ENCODE data around the gene THRSP. TPM values are rescaled to one million over a fixed set of nuclear protein-coding genes. Genes with fewer than 3 reads are reported as not detected.
"Not testable (repeated sequence)": the region's sequence is repeated elsewhere in the genome, so short reads cannot be mapped to it uniquely, and the experiment has no call there.

The THRSP gene
- total RNA-seq, 1 experiment from 2014 or later: 0.25 TPM

DNA sequence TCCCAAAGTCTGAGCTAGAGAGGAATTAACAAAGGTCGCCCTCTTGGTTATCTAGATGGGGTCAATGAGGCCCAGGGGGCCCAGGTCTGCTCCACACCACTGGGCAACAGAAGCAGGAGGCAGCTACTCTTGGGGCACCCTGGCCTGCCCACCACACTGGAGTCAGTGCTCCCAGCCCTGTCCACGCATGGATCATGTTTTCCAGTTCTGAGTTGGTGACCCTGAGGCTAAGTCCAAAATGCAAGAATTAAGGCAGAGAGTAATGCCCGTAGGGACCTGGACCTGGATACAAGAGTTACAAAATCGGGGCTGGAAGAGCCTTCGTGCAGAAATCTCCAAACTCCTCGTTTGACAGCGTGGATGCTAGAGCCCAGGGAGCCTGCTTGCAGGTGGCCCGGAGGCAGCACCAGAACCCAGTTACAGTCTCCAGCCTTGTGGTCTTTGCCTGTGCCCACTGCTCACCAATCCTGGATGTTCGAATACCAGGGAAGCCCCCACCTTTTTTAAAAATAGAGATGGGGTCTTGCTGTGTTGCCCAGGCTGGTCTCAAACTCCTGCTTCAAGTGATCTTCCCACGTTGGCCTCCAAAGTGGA, 6.1 kb upstream of the THRSP start:
- intact Hi-C loops (cut with micrococcal nuclease; ENCODE audit: unreplicated experiment): no loop called here
- ChIA-PET CTCF (interaction anchor here (0.6 kb wide), 1 partner anchor 20 kb away, joined by 4 read pairs; no protein-coding TSS in a partner anchor), POLR2A (interaction anchor here (0.9 kb wide), 1 partner anchor 222 kb away, joined by 5 read pairs; no protein-coding TSS in a partner anchor)
- no TSS peak for BruUV-seq (replicated peaks)
- Mint-ChIP-seq H3K27ac (ENCODE audit: unreplicated experiment) (no peak overlapping the region), H3K4me1 (ENCODE audit: low read depth, unreplicated experiment) (peaks cover 15% of the 10 kb centered on the region), H3K36me3 (ENCODE audit: insufficient read depth, unreplicated experiment) (peaks cover 15% of the 10 kb centered on the region), H3K27me3 (ENCODE audit: insufficient read depth, unreplicated experiment) (no peaks in the 10 kb centered on the region), H3K4me3 (ENCODE audit: unreplicated experiment) (no peak overlapping the region), H3K9me3 (ENCODE audit: unreplicated experiment) (no peaks in the 10 kb centered on the region)
- TF ChIP-seq CTCF (IDR thresholded peaks at IDR 0.05; ENCODE audit: insufficient read depth in 1 of 2, low read depth in 1 of 2, low read length in 1 of 2, severe bottlenecking in 1 of 2, unreplicated experiment in 1 of 2): no peak
- Histone ChIP-seq H3K4me3 (ENCODE audit: low read depth, low read length) (no peak overlapping the region), H3K36me3 (ENCODE audit: control insufficient read depth, insufficient read depth, low read length) (no peaks in the 10 kb centered on the region), H3K9me3 (no peaks in the 10 kb centered on the region), H3K4me1 (peaks cover 23% of the 10 kb centered on the region), H3K27me3 (replicated peaks; ENCODE audit: control insufficient read depth, insufficient read depth, low read length) (no peaks in the 10 kb centered on the region)
- no peak for DNase-seq

GRCh38 chr11:78059749-78060328, 3.8 kb upstream of the THRSP start:
- H3K27me3 Mint-ChIP-seq (ENCODE audit: insufficient read depth, unreplicated experiment); POLR2A ChIA-PET; H3K9me3 ChIP-seq; H3K36me3 ChIP-seq (ENCODE audit: control insufficient read depth, insufficient read depth, low read length); H3K27me3 ChIP-seq (replicated peaks; ENCODE audit: control insufficient read depth, insufficient read depth, low read length); BruUV-seq (replicated peaks); intact Hi-C loops (cut with micrococcal nuclease; ENCODE audit: unreplicated experiment); DNase-seq; H3K27ac Mint-ChIP-seq (ENCODE audit: unreplicated experiment); H3K4me3 ChIP-seq (ENCODE audit: low read depth, low read length); H3K4me3 Mint-ChIP-seq (ENCODE audit: unreplicated experiment); H3K36me3 Mint-ChIP-seq (ENCODE audit: insufficient read depth, unreplicated experiment); H3K9me3 Mint-ChIP-seq (ENCODE audit: unreplicated experiment): not testable (repeated sequence)
- H3K4me1 ChIP-seq: peaks cover 31% of the 10 kb centered on the region
- CTCF ChIA-PET: interaction anchor here (0.7 kb wide), 1 partner anchor 326 kb away, joined by 3 read pairs; no protein-coding TSS in a partner anchor
- peaks cover 15% of the 10 kb centered on the region for H3K4me1 Mint-ChIP-seq (ENCODE audit: low read depth, unreplicated experiment)

GRCh38 chr11:78060533-78060932, 3.1 kb upstream of the THRSP start:
- no peaks in the 10 kb centered on the region for H3K9me3 ChIP-seq
- CTCF ChIA-PET: interaction anchor here (1.0 to 1.4 kb wide), 2 partner anchors 15 to 30 kb away, joined by 3 to 13 read pairs; no protein-coding TSS in a partner anchor
- H3K36me3 ChIP-seq (ENCODE audit: control insufficient read depth, insufficient read depth, low read length): no peaks in the 10 kb centered on the region
- H3K27me3 ChIP-seq (replicated peaks; ENCODE audit: control insufficient read depth, insufficient read depth, low read length): no peaks in the 10 kb centered on the region
- BruUV-seq (replicated peaks): no TSS peak
- H3K27me3 Mint-ChIP-seq (ENCODE audit: insufficient read depth, unreplicated experiment): no peaks in the 10 kb centered on the region
- H3K27ac Mint-ChIP-seq (ENCODE audit: unreplicated experiment): no peak overlapping the region
- H3K4me1 Mint-ChIP-seq (ENCODE audit: low read depth, unreplicated experiment): peaks cover 15% of the 10 kb centered on the region
- H3K36me3 Mint-ChIP-seq (ENCODE audit: insufficient read depth, unreplicated experiment): peaks cover 10% of the 10 kb centered on the region
- H3K9me3 Mint-ChIP-seq (ENCODE audit: unreplicated experiment): no peaks in the 10 kb centered on the region
- POLR2A ChIA-PET: interaction anchor here (2.0 kb wide), 1 partner anchor 79 kb away, joined by 10 read pairs; the partner anchor contains the start of gene ALG8
- no peak overlapping the region for H3K4me3 ChIP-seq (ENCODE audit: low read depth, low read length)
- no peak for DNase-seq
- intact Hi-C loops (cut with micrococcal nuclease; ENCODE audit: unreplicated experiment): no loop called here
- peaks cover 31% of the 10 kb centered on the region for H3K4me1 ChIP-seq
- no peak overlapping the region for H3K4me3 Mint-ChIP-seq (ENCODE audit: unreplicated experiment)
- no peak for TF ChIP-seq CTCF (IDR thresholded peaks at IDR 0.05; ENCODE audit: insufficient read depth in 1 of 2, low read depth in 1 of 2, low read length in 1 of 2, severe bottlenecking in 1 of 2, unreplicated experiment in 1 of 2)
